Measurements from ENCODE around the gene SLC25A26. TPM values are rescaled to one million over a fixed set of nuclear protein-coding genes. Genes with fewer than 3 reads are reported as not detected.

SLC25A26 gene
- total RNA-seq, 1 experiment from 2014 or later, result 13.2 TPM

DNA sequence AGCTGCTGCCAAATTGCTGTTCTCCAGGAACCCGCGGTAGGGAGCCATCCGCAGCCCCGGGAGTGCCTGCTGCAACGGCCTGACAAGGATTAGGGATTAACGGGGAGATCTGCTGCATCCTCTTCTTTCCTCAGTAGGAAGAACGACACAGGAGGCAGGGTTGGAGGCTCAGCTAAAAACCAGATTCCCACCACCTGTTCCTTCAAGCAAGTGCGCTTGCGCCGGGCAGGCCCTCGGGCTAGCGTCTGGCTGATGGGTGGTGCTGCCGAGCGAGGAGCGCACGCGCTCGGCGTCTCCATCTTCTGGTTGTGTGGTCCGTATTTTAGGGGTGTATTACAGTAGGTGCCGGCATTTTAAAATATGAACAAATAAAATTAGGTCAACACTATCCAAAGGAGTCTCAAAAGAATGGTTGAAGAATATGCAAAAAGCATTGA lies 25.4 kb upstream of the SLC25A26 start:
- BruUV-seq (replicated peaks), result no TSS peak
- POLR2A ChIA-PET, result no interaction called here
- ATAC-seq (peak; percentile 83), DNase-seq (ENCODE audit: low read depth, low spot score) (peak; percentile 20)
- H3K4me1 ChIP-seq (ENCODE audit: control insufficient read depth, insufficient read depth, low read length), result 0 out of 2 replicates have a peak, but pooled peaks cover 3% of the 10 kb centered on the region
- intact Hi-C loops (cut with micrococcal nuclease; ENCODE audit: unreplicated experiment), result no loop called here
- no peaks in the 10 kb centered on the region for H3K36me3 ChIP-seq (ENCODE audit: control insufficient read depth, insufficient read depth, low read length)
- CTCF ChIA-PET, result interaction anchor here (0.7 kb wide), 1 partner anchor 475 kb away, joined by 3 read pairs; no protein-coding TSS in a partner anchor
- peaks cover 18% of the 10 kb centered on the region for H3K27me3 ChIP-seq (ENCODE audit: control insufficient read depth, insufficient read depth, low read length)
- no peak overlapping the region for H3K27ac ChIP-seq (ENCODE audit: low read length)
- no peaks in the 10 kb centered on the region for H3K9me3 ChIP-seq (ENCODE audit: control insufficient read depth, insufficient read depth, low read depth, low read length)
- in situ Hi-C loops (cut with HindIII; ENCODE audit: low pct_unique_long_range_greater_than_20kb, low sequenced_read_pairs), result no loop called here
- no peak for TF ChIP-seq TCF7L2 (IDR thresholded peaks at IDR 0.05; ENCODE audit: low read depth, low read length)
- TF ChIP-seq, protein P1, sequence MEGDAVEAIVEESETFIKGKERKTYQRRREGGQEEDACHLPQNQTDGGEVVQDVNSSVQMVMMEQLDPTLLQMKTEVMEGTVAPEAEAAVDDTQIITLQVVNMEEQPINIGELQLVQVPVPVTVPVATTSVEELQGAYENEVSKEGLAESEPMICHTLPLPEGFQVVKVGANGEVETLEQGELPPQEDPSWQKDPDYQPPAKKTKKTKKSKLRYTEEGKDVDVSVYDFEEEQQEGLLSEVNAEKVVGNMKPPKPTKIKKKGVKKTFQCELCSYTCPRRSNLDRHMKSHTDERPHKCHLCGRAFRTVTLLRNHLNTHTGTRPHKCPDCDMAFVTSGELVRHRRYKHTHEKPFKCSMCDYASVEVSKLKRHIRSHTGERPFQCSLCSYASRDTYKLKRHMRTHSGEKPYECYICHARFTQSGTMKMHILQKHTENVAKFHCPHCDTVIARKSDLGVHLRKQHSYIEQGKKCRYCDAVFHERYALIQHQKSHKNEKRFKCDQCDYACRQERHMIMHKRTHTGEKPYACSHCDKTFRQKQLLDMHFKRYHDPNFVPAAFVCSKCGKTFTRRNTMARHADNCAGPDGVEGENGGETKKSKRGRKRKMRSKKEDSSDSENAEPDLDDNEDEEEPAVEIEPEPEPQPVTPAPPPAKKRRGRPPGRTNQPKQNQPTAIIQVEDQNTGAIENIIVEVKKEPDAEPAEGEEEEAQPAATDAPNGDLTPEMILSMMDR (IDR thresholded peaks at IDR 0.05), result peak; percentile 43
- peak overlapping the region; percentile 37 to 53 for H3K4me3 ChIP-seq (ENCODE audit: low read depth in 2 of 2, low read length in 2 of 2)

DNA sequence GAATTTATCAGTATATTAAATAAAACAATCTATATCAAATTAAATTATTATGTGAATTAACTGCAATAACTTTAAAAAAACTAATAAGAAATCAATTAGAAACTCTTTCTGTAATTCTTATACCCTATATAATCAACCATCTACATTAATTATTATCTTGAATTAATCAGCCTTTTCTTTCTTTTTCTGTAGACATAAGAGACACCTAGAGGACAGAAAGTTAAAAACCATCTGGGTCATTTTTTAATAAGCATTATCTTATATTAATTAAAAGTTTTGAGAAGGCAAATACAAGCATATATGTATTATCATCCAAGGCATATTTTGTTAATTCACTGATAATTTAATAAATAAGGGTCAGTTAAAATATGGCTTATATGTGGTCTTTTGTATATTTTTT lies 24.2 kb upstream of the SLC25A26 start:
- no TSS peak for BruUV-seq (replicated peaks)
- ChIA-PET CTCF (no interaction called here), POLR2A (no interaction called here)
- H3K4me3 ChIP-seq (ENCODE audit: low read depth in 2 of 2, low read length in 2 of 2), result no peak overlapping the region
- TF ChIP-seq POLR2AphosphoS5 (IDR thresholded peaks at IDR 0.05; ENCODE audit: low read depth, low read length) (no peak), TCF7L2 (IDR thresholded peaks at IDR 0.05; ENCODE audit: low read depth, low read length) (no peak), SIN3A (IDR thresholded peaks at IDR 0.05; ENCODE audit: borderline replicate concordance, insufficient read depth, low read depth, low read length) (no peak)
- TF ChIP-seq, protein P1 (IDR thresholded peaks at IDR 0.05), result no peak
- TF ChIP-seq, protein P2, sequence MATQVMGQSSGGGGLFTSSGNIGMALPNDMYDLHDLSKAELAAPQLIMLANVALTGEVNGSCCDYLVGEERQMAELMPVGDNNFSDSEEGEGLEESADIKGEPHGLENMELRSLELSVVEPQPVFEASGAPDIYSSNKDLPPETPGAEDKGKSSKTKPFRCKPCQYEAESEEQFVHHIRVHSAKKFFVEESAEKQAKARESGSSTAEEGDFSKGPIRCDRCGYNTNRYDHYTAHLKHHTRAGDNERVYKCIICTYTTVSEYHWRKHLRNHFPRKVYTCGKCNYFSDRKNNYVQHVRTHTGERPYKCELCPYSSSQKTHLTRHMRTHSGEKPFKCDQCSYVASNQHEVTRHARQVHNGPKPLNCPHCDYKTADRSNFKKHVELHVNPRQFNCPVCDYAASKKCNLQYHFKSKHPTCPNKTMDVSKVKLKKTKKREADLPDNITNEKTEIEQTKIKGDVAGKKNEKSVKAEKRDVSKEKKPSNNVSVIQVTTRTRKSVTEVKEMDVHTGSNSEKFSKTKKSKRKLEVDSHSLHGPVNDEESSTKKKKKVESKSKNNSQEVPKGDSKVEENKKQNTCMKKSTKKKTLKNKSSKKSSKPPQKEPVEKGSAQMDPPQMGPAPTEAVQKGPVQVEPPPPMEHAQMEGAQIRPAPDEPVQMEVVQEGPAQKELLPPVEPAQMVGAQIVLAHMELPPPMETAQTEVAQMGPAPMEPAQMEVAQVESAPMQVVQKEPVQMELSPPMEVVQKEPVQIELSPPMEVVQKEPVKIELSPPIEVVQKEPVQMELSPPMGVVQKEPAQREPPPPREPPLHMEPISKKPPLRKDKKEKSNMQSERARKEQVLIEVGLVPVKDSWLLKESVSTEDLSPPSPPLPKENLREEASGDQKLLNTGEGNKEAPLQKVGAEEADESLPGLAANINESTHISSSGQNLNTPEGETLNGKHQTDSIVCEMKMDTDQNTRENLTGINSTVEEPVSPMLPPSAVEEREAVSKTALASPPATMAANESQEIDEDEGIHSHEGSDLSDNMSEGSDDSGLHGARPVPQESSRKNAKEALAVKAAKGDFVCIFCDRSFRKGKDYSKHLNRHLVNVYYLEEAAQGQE (IDR thresholded peaks at IDR 0.05; ENCODE audit: insufficient read depth in 1 of 2, low read depth in 2 of 2, low read length in 1 of 2), result no peak
- H3K9me3 ChIP-seq (ENCODE audit: control insufficient read depth, insufficient read depth, low read depth, low read length), result no peaks in the 10 kb centered on the region
- in situ Hi-C loops (cut with HindIII; ENCODE audit: low pct_unique_long_range_greater_than_20kb, low sequenced_read_pairs) (no loop called here), intact Hi-C loops (cut with micrococcal nuclease; ENCODE audit: unreplicated experiment) (no loop called here)
- H3K27me3 ChIP-seq (ENCODE audit: control insufficient read depth, insufficient read depth, low read length), result peaks cover 18% of the 10 kb centered on the region
- H3K27ac ChIP-seq (ENCODE audit: low read length), result no peak overlapping the region
- no peaks in the 10 kb centered on the region for H3K36me3 ChIP-seq (ENCODE audit: control insufficient read depth, insufficient read depth, low read length)
- 0 out of 2 replicates have a peak, but pooled peaks cover 3% of the 10 kb centered on the region for H3K4me1 ChIP-seq (ENCODE audit: control insufficient read depth, insufficient read depth, low read length)
- DNase-seq (ENCODE audit: low read depth, low spot score) (no peak), ATAC-seq (no peak)
